NCI-H1694 (cell line): ENCODE data around the gene TTLL6.
"Not testable (repeated sequence)": the region's sequence is repeated elsewhere in the genome, so short reads cannot be mapped to it uniquely, and the experiment has no call there.

ENCODE experiments used
- DNase-seq: peaks from one replicate; lab custom pipeline; 2025; lab: John Stamatoyannopoulos, UW

TTLL6 gene

DNA sequence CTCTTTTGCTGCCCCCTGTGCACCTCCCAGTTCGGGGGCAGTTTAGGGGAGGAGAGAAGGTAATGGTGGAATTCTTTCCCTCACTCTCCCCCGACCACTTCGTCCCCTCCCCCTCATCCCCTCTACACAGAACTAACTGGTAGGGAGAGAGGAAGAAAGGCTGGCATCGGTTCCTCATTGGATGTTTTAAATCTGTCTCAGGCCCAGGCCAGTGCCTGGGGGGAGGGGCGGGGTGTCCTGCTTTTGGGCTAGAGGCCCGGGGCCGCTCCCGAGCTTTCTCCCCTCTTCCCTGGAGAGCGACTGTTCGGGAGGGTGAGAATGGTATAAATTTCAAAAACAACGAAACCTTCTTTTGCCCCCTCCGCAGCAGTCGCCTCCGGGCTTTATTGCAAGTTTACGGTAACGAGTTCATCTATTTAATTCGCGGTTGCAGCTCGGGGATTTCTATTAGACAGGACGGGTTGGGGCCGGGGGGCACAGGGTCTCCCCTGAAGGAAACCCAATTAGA is 94.1 kb downstream of the TTLL6 start, which contains the start of gene PRAC2:
TSS of gene PRAC2 (plus strand) at position 271 of the 508 bp plus-strand sequence. CDS start 1,226 bp downstream, outside the sequence.
- DNase-seq, result no peak

DNA sequence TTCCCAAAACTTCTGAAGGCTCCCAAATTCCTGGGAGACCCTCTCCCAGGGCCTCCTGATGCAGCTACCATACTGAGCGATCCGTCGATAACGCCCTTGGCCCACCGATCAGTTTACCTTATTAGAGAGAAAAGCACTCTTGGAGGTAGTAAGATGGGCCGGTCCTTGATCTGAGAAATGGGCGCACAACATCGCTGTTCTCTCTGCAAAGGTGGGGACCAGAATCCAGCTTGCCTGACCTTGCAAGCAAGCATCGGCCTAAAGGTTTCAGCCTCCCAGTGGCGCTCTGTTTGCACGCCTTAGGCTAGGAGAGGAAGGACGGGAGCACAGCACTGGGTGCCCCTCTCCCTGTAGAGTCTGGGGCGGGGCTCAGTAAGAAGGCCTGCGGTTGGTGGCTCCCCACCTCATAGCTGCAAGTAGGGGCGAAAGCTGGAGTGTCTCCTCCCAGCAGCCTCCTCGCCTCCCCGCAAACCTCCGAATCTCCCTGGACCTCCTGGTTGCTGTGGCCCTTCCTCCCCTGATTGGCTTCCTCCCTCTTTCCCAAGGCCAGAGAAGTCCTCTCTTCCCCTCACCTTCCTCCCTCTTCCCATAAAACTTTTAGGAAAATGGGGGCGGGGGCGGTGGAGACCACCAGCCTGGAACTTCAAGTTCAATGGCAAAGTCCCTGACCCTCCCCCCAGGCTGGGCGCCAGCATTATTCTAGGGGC is 94.7 kb downstream of the TTLL6 start, which contains the start of gene PRAC1:
TSS of gene PRAC1 (minus strand) at position 318 of the 707 bp plus-strand sequence. CDS start at position 192, 126 bp downstream.
- DNase-seq, result no peak

DNA sequence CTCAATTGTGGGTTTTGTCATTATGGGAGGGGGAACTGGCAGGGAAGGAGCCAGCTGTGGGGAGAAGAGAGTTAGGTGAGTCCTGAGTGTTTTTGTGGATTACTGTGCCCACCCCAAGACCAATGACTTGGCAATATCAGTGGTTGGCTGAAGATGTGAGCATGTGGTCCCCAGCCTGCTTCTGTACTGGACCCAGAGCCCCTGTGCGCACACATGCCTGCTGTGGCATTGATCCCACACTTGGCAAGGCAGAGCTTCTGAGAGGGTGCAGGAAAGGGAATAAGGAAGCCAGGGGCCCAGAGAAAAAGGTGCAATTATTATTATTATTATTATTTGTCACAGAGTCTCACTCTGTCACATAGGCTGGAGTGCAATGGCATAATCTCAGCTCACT is 96.0 kb downstream of the TTLL6 start:
- DNase-seq, result no peak

DNA sequence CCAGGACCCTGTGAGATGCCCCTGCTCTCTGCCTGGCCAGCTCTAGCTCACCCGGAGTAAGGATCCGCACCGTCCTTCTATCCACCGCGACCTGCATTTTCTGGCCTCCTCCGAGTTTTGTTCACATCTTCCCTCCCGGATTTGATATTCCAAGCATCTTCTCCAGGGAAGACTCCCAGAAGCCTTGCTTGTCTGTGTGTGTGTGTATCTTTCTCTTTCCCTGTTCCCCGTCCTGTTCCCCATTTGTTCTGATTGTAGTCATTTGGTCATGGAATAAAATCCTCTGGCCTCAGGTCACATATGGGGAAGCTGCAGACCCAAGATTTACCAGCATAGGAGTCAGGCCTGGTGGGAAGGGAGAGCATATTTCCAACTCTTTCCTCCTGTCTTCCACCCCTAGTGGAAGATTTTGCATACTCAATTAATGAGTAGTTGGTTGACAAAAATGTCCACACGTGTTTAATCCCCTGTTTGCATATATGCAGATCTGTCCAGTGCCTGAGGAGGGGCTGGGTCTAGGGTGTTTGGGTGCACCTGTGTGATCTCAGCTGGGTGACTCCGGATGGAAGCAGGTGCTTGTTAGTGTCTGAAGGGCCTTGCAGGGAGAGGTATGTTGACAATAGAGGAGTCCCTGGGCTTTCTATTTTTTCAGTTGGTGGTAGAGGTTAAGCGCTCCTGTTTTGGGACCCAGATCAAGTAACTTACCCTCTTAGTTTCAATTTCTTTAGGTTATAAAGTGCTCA is 96.6 kb downstream of the TTLL6 start:
- DNase-seq, result no peak

DNA sequence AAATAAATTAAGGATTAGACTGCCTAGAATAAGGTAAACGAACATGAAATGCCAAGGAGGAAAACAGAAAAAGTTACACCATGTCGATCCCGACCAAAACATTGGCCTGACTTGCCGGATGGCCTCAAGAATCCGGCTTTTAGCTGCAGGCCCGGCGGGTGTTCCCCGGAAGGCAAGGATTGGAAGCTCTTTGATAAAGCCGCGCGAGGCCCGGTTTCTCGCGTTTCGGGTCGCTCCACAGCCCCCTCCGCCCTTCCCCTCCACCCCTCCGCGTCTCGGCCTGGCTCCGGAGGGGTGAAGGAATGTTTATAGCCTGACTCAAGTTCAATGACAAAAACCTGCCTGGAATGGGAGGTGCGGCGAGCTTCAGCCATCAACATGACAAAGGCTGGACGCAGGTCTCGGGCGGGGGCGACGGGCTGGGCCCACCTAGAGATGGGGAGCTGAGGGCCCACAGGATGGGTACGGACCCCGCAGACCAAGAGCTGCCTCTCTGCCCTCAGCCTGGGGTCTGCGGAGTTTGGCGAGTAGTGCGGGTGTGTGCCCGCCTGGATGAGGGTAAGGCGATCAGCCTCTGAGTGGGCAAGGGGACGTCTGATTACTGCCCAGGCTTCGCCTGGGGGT is 97.3 kb downstream of the TTLL6 start:
- no peak for DNase-seq

DNA sequence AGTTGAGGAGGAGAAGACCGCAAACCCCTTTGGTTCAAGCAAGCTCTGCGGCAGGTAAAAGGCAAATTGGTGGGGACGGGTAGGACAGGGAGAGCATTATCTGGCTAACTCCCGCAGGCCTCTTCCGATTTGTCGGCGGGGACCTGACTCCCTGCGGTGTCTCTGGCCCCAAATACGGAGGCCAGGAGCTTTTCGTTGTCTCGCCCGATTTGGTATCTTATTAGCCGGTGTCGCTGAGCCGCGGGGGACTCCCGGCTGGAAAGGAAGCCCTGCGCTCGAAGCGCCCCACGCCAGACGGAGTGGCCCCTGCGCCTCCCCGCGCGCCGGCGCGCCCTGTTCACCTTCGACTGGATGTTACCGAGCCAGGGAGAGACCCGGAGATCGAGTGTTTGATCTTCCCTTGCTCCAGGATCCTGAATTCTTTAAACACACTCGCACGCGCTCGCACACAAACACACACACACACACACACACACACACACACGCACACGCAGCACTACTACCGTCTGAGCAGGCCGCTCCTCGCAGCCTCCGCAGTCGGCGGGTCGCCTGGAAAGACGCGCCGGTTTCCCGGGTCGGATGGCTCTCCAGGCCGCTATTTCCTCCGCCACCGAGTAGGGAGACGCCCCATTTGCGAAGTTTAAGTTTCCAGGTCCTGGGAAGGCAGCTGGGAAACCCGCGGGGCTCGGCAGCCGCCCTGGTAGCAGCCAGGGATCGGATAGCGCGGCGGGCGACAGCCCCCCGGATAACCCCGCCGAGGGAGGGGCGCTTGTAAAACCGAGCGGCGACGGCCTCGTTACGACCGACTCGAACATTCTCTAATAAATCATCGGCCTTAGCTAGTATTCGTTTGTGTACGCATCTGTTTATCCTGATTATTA is 98.0 kb downstream of the TTLL6 start:
- DNase-seq, result no peak

DNA sequence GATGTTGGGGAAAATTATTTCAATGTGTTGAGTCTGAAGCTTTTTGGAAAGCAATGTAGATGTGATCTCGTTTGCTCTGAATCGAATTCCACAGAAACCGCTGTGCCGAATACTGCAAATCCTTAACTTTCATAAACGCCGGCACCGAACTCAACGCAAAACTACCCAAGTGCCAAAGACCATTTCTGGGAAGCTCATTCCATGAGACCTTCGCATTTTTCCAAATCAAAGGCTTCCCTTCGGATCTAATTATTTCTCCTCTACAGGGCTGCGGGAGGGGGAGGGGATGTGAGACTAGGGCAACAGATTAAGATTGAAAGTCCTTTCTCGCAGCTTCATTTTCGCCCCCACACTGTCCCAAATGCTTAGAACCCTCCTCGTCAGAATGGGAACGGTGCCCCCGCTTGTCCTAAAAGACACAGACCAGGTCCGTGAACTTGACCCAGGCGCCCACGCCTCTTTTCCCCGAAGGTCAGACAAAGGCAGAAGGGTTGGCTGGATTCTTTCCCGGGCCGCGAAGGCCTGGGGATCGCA is 98.7 kb downstream of the TTLL6 start:
- DNase-seq, result no peak

DNA sequence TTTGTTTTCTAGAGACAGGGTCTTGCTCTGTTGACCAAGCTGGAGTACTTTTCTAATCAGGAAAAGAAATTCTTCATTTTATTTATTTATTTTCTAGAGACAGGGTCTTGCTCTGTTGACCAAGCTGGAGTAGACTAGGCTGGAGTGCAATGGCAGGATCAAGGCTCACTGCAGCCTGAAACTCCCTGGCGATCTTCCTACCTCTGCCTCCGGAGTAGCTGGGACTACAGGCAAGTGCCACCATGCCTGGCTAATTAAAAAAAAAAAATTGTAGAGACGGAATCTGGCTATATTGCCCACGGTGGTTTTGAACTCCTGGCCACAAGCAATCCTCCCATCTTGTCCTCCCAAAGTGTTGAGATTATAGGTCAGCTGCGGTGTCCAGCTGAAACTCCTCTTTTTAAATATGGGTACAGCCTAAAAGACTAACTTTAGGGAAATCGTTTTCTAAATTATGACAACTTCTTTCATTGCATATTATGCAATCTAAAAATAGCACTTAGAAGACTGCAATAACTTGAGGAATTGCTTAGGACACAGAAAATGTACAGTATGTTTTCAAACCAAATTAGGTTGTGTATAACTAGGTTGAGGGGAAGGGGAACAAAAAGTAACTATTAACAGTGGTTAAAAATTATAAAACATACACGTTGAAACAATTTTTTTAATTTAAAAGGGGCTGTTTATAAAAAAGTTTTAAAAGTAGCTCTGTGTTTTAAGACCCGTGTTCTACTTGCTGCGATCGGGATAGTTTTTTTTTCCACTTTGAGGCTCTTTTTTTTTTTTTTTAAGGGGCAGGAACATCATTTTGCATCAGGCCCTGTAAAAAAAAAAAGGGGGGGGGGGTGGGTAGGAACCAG is 99.4 kb downstream of the TTLL6 start:
- no peak for DNase-seq

DNA sequence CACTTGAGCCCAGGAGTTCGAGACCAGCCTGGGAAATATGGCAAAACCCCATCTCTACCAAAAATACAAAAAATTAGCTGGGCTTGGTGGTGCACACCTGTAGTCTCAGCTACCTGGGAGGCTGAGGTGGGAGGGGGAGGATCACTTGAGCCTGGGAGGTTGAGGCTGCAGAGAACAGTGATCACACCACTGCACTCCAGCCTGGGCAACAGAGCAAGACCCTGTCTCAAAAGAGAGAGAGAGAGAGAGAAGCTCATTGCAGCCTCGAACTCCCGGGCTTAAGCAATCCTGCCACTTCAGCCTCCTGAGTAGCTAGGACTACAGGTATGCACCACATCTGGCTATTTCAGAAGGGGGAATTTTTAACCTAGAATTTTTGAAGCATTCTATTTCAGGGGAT is 100.5 kb downstream of the TTLL6 start:
- not testable (repeated sequence) for DNase-seq

DNA sequence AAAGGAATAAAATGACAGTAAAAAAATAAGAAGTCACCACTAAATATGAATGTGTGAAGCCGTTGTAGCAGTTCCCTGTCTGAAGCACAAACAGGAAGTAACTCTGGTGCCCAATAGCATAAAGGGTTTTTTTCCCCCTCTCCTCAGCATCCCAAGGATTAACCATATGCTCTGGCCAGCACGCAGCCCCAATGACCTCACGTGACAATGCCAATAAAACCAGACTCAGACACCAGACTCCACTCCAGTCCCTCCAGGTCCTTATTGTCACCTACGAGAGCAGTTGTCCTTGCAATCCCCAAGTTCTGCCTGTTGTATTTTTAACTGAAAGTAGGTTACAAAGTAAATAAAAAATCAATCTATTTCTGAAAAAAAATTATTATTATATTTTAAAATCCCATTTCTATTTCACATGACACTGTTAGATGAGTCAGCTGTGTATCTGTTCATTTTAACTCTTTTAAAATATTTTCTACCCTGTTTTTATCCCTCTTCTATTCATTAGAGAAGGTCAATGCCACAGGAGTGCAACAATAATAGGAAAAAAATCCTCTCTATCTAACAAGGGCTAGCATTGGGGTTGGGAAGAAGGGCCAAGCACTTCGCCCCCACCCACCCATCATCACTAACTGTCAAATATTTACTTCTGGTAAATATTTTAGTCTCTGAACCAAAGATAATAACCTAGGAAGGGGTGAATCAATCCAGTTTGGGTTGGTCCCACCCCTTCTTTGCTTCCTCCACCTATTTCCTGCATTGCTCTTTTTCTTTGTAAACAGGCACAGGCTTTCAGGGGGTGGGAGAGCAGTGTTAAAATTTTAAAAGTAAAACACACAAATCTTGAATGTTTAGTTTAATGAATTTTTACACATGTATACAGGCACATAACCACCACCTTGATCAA is 101.3 kb downstream of the TTLL6 start:
- DNase-seq, result no peak
